Measurements from ENCODE around the gene SCUBE1. TPM values are rescaled to one million over a fixed set of nuclear protein-coding genes. Genes with fewer than 3 reads are reported as not detected.

Gene SCUBE1
- total and polyA plus RNA-seq, 2 donors from 2014 or later: 2.3 to 7.1 TPM

- Histone ChIP-seq H3K4me1 (ENCODE audit: control insufficient read depth in 2 of 3, insufficient read depth in 2 of 3, low read depth in 1 of 3, low read length in 3 of 3) (no peaks in the 10 kb centered on the region), H3K9ac (ENCODE audit: low read length in 3 of 3) (no peak overlapping the region), H3K9me3 (ENCODE audit: control insufficient read depth in 2 of 3, insufficient read depth in 1 of 3, low read length in 3 of 3) (no peaks in the 10 kb centered on the region), H3K36me3 (ENCODE audit: control insufficient read depth in 2 of 3, insufficient read depth in 3 of 3, low read length in 3 of 3) (no peaks in the 10 kb centered on the region), H3K27me3 (ENCODE audit: control insufficient read depth, insufficient read depth, low read length) (no peaks in the 10 kb centered on the region), H3K4me3 (ENCODE audit: low read length in 3 of 3) (no peak overlapping the region), H3K27ac (ENCODE audit: low read depth in 2 of 2, low read length in 2 of 2) (no peak overlapping the region)
- no peak for DNase-seq
- no peak for TF ChIP-seq CTCF (IDR thresholded peaks at IDR 0.05; ENCODE audit: borderline replicate concordance, extremely low read depth, insufficient read depth)
- FAIRE-seq: no peak
- intact Hi-C loops (cut with DNase I): no loop called here
These were observed 101.3 kb downstream of the SCUBE1 start for GRCh38 chr22:43241699-43242386.

GRCh38 chr22:43241138-43241597 lies 102.0 kb downstream of the SCUBE1 start:
- no peak for FAIRE-seq
- Histone ChIP-seq H3K4me1 (ENCODE audit: control insufficient read depth in 2 of 3, insufficient read depth in 2 of 3, low read depth in 1 of 3, low read length in 3 of 3) (no peaks in the 10 kb centered on the region), H3K9me3 (ENCODE audit: control insufficient read depth in 2 of 3, insufficient read depth in 1 of 3, low read length in 3 of 3) (no peaks in the 10 kb centered on the region), H3K9ac (ENCODE audit: low read length in 3 of 3) (no peak overlapping the region), H3K27me3 (ENCODE audit: control insufficient read depth, insufficient read depth, low read length) (no peaks in the 10 kb centered on the region), H3K36me3 (ENCODE audit: control insufficient read depth in 2 of 3, insufficient read depth in 3 of 3, low read length in 3 of 3) (no peaks in the 10 kb centered on the region), H3K4me3 (ENCODE audit: low read length in 3 of 3) (no peak overlapping the region), H3K27ac (ENCODE audit: low read depth in 2 of 2, low read length in 2 of 2) (no peak overlapping the region)
- TF ChIP-seq CTCF (IDR thresholded peaks at IDR 0.05; ENCODE audit: borderline replicate concordance, extremely low read depth, insufficient read depth): no peak
- intact Hi-C loops (cut with DNase I): no loop called here
- DNase-seq: no peak

GRCh38 chr22:43240614-43241013 lies 102.6 kb downstream of the SCUBE1 start:
- Histone ChIP-seq H3K9ac (ENCODE audit: low read length in 3 of 3) (no peak overlapping the region), H3K27ac (ENCODE audit: low read depth in 2 of 2, low read length in 2 of 2) (no peak overlapping the region), H3K4me1 (ENCODE audit: control insufficient read depth in 2 of 3, insufficient read depth in 2 of 3, low read depth in 1 of 3, low read length in 3 of 3) (no peaks in the 10 kb centered on the region), H3K27me3 (ENCODE audit: control insufficient read depth, insufficient read depth, low read length) (no peaks in the 10 kb centered on the region), H3K9me3 (ENCODE audit: control insufficient read depth in 2 of 3, insufficient read depth in 1 of 3, low read length in 3 of 3) (no peaks in the 10 kb centered on the region), H3K36me3 (ENCODE audit: control insufficient read depth in 2 of 3, insufficient read depth in 3 of 3, low read length in 3 of 3) (no peaks in the 10 kb centered on the region), H3K4me3 (ENCODE audit: low read length in 3 of 3) (no peak overlapping the region)
- no peak for DNase-seq
- FAIRE-seq: no peak
- no peak for TF ChIP-seq CTCF (IDR thresholded peaks at IDR 0.05; ENCODE audit: borderline replicate concordance, extremely low read depth, insufficient read depth)
- intact Hi-C loops (cut with DNase I): no loop called here

- H3K9me3 ChIP-seq (ENCODE audit: control insufficient read depth in 2 of 3, insufficient read depth in 1 of 3, low read length in 3 of 3): no peaks in the 10 kb centered on the region
- no peak overlapping the region for H3K27ac ChIP-seq (ENCODE audit: low read depth in 2 of 2, low read length in 2 of 2)
- H3K4me1 ChIP-seq (ENCODE audit: control insufficient read depth in 2 of 3, insufficient read depth in 2 of 3, low read depth in 1 of 3, low read length in 3 of 3): no peaks in the 10 kb centered on the region
- intact Hi-C loops (cut with DNase I): no loop called here
- no peak overlapping the region for H3K9ac ChIP-seq (ENCODE audit: low read length in 3 of 3)
- TF ChIP-seq CTCF (IDR thresholded peaks at IDR 0.05; ENCODE audit: borderline replicate concordance, extremely low read depth, insufficient read depth): no peak
- no peaks in the 10 kb centered on the region for H3K36me3 ChIP-seq (ENCODE audit: control insufficient read depth in 2 of 3, insufficient read depth in 3 of 3, low read length in 3 of 3)
- FAIRE-seq: no peak
- H3K4me3 ChIP-seq (ENCODE audit: low read length in 3 of 3): no peak overlapping the region
- H3K27me3 ChIP-seq (ENCODE audit: control insufficient read depth, insufficient read depth, low read length): no peaks in the 10 kb centered on the region
- DNase-seq: no peak
These were observed 103.2 kb downstream of the SCUBE1 start for GRCh38 chr22:43239956-43240355.

Data from kidney (tissue), 14 donors.